GM21390 (cell line): ENCODE results near the gene COL27A1.
"Not testable (repeated sequence)": the region's sequence is repeated elsewhere in the genome, so short reads cannot be mapped to it uniquely, and the experiment has no call there.

ENCODE experiments used
- ATAC-seq: cut with Tn5 transposase; IDR thresholded peaks from one replicate; pipeline ENCODE4 v1.9.1; 2021; ENCODE audit not compliant: unreplicated experiment

Gene COL27A1

DNA sequence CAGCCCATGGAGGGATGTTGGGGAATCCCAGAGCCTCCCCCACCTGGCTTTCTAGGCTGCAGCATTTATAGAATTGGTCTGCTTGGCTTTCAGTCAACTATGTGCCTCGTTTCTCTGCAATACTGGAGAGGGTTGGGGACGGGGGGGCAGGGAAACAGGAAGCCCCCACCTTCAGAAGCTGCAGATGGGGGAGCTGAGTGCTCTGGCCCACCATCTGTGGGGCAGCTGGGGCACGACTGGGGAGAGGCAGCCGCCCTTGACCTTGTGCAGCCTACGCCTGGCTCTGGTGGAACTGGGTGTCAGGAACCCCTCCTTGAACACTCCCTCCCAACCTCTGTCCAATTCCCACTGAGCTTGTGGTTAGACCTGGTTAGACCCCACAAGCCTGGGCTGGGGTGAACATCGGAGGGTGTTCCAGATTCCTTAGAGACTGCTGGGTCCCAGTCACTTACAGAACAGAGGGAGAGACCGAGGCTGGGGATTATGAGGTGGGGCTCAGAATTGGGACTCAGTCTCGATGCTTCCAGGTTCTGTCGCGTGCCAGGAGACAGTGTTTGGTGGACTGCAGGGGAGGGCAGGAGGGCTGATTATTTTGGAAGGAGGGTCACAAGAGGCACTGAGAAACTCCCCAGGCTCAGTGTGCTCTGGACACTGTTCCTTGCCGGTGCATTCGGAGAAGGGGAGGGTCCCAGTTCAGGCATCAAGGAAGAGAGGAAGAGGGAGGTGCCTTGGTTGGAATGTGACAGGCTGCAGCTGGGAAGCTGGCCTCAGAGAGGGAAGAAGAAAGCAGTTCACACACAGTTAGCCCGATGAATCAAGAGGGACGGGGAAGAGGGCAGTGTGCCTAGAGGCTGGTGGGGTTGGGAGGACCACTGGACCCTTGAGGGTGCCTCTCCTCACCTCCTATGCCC is 25.6 kb downstream of the COL27A1 start:
- no peak for ATAC-seq

DNA sequence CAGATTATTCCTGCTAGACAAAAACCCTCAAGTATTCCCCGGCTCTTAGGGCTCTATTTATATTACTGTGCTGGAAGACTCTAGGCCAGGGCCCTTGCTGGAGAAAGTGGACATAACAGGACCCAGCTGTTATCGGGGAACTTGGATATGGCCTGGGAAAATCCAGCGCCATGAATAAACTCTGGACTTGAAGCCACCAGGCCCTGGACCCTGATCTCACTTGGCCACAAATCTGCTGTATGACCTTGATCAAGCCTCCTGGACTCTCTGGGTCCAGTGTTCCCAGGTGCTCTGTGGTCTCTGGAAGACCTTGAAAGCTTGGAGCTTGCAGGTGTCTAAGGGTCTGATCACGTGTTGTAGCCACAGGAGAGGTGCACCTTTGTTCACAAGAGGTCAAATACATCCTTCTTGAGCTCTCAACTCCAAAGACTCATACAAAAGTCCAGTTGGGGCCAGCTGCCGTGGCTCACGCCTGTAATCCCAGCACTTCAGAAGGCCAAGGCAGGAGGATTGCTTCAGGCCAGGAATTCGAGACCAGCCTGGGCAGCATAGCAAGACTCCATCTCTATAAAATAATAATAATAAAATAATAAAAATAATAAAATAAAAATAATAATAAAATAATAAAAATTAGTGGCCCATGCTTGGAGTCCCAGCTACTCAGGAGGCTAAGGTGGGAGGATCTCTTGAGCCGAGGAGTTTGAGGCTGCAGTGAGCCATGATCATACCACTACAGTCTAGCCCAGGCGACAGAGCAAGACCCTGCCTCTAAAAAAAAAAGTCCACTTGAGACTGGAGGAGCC is 26.5 kb downstream of the COL27A1 start:
- no peak for ATAC-seq

DNA sequence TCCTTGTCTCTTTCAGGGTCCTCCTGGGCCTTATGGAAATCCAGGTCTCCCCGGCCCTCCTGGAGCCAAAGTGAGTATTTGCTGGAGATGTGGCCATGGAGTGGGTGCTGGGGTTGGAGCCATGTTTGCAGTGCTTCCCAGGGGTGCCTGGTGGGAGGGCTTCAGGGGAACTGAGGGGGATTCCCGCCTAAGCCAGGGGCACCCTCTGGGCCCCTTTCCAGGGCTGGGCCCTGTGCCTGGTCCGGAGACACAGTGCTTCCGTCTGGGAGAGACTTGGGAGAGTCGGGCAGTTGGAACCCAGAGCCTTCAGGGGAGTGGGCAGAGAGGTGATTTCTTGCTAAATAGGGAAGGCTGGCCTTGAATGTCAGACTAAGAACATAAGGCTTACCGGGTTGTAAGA is 27.7 kb downstream of the COL27A1 start:
- no peak for ATAC-seq

DNA sequence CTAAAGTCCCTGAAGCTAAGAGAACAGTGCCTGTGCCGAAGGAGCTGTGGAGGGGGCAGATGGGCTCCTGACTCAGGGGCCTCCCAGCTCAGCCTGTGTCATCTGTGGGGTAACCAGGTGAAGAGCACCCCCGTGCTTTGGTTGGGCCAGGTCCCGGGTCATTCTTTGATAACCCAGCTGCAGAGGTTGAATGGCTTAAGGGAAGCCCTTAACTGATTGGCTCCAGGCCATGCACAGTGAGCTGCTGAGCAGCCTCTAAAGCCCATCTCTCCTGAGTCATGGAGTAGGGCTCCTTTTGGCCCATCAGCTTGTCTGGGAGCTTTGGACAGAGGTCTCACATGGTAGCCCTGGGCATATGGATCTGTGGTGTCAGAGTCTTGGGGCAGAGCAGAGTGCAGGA is 28.7 kb downstream of the COL27A1 start:
- no peak for ATAC-seq

DNA sequence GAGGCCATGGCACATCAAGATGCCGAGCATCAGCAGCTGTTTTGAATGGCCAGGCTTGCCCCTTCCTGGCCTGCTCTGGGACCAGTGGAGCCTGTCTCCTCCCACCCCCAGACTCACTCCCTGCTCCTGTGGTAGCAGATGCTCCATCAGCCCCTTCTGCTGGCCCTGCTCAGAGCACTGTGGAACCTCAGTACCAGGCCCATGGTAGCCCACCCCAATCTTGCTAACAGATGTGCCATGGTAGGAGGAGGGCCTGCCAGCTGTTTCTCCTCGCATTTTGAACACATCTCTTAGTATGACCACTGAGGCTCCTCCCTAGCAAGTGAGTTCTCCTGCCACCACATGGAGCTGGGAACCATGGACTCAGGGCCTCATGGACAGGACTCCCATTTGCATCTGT is 29.5 kb downstream of the COL27A1 start:
- ATAC-seq, result no peak

DNA sequence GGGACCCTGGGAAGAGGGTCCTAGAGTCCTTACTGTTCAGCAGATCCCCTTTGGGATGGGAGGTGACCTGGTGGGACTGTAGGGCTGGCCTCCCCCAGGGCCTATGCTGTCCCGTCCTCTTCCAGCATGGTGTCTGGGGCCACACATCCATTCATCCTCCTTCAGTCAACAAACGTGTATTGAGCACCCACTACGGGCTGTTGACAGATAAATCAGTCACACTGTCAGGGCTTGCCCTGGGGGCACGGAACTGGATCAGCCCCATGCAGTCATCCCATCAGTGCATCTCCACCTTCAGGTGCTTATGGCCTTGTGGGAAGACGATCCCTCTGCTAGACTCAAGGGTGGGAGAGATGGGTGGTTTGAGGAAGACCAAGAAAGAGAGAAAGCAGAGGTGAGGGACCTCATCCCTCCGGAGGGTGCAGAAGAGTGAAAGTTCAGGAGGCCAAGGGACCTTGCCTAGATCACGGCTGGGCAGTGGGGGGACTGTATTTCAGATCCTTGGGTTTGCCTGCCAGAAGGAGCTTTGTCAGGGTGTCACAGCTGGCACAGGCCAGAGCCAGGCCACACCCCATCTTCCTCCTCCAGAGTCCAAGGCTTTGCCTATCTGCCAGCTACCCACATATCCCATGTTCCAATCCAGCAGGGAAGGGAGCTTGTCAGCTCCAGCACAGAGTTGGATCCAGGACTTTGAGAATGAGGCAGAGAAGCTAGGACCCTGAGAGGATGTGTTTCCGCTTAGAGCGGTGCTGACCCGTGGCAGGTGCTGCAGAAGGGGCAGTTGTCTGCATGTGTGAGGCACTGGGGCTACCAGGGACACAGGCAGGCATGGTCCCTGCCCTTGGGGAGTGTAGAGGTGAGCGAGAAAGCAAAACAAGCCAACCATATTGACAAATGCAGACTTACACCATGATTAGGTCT is 30.5 kb downstream of the COL27A1 start:
- no peak for ATAC-seq

DNA sequence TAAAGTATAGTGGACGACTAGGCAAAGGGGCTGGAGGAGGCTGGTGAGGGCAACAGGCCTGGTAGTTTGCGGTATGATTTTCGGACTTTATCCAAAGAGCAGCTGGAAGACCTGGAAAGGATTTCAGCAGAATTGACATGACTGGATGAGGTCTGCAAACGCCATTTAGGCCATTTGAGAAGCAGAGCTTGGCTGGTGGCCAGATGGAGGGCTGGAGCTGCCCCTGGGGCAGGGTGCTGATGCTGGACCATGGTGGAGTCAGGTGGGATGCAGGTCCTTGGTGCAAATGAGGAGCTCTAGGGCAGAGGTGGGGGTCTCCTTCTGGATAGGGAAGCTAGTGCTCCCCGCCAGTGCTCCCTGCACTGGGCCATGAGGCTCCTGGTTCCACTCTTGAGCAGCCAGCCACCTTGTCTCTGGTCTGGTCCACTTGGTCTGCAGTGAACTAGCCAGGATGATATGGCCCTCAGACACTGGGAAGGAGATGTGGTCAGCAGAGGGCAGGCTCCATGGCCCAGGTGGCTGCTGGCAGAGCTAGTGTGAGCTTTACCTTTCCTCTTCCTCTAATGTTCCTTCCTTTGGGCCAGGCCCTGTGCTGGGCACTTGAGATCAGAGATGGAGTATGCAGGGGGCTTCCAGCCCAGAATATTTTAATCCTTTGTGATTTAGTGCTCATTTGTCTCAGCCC is 31.4 kb downstream of the COL27A1 start:
- no peak for ATAC-seq

DNA sequence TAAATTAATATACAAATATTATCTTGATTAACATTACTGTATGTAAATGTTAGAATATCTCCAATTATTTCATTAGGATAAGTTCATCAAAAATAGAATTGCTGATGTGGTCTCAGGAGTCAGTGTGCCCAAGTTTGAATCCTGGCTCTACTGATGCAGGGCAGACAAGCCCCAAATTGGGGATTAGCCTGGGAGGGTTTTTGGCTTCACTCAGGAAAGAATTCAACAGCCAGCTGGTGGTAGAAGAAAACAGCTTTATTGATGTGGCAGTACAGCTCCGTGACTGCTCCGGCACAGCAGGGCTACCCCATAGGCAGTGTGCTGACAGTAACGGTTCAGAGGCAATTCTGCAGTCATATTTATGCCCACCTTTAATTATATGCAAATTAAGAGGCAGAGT is 32.5 kb downstream of the COL27A1 start:
- ATAC-seq, result no peak

DNA sequence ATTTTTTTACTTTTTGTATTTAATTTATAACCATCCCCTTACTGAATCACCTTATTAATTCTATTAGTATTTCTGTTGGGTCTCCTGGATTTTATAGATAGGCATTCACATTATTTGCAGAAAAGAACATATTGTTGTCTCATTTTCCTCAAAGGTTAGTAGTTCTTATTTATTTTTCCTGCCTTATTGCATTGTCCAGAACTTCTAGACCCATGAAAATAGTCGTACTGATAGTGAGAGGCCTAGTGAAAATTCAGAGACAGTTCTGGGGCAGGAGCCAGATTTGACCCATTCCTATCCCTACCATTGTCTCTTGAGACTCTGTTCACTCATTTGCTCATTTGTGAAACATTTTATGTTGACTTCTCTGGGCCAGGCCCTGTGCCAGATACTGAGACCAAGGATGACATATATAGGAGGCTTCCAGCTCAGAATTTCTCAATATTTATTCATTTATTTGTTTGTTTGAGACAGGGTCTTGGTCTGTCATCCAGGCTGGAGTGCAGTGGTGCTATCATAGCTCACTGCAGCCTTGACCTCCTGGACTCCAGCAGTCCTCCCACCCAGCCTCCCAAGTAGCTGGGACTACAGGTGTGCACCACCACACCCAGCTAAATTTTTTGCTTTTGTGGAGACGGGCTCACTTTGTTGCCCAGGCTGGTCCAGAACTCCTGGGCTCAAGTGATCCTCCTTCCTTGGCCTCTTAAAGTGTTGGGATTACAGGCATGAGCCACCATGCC is 34.7 kb downstream of the COL27A1 start:
- ATAC-seq, result no peak

DNA sequence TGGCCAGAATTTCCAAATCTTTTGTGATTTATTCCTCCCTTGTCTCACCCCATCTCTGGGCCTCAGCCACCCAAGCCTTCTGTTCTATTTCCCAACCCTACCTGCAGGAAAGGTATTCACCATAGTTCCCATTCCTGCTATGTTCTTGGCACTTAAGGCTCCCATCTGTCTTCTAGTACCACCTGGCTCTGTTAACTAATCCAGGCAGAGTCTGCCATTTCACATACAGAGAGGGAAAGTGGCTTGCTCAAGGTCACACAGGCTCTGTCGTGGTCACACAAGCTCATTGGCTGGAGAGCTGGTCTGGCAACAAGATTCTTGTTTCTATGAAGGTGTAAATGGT is 35.2 kb downstream of the COL27A1 start:
- ATAC-seq, result no peak

DNA sequence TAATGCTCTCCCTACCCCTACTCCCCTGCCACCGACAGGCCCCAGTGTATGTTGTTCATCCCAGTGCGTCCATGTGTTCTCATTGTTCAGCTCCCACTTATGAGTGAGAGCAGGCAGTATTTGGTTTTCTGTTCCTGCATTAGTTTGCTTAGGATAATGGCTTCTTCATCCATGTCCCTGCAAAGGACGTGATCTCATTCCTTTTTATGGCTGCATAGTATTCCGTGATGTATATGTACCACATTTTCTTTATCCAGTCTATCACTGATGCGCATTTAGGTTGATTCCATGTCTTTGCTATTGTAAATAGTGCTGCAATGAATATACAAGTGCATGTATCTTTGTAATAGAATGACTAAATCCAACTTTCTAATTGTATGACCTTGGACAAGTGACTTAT is 36.1 kb downstream of the COL27A1 start:
- not testable (repeated sequence) for ATAC-seq

DNA sequence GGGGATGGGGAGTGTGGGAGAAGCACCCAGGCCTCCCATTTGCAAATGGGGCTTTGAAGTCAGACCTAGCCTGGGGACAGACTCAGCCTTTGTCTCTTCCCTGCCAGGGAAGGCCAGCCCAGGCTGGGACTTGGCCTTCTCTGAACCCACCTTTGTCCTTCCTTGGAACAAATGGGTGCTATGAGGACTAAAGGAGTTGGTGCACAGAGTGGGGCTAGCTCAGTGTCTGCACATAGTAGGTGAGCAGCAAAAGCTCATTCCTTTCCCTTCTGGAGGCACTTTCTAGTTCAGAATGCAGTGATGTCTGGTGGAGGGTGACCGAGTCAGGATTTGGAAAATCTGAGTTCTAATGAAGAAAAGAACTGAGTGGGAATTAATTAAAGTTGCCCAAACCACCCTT is 37.2 kb downstream of the COL27A1 start:
- no peak for ATAC-seq

DNA sequence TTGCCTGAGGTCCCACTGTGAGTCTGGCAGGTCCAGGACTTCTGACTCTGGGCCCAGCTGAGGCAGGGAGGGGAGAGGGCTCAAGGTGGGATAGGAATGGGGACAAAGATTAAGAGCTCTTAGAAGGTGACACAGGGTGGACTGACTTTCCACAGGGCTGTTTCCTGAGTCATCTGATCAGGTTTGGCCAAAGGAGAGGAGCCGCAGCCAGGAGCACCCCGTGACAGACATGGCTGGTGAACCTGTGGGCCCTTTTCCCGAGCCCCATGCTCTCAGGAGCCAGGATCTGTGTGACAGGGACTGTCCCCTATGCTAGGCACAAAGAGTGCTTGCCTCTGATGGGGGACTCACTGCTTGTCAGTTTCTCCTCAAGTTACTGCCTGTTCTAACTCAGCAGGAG is 37.8 kb downstream of the COL27A1 start:
- ATAC-seq, result no peak

DNA sequence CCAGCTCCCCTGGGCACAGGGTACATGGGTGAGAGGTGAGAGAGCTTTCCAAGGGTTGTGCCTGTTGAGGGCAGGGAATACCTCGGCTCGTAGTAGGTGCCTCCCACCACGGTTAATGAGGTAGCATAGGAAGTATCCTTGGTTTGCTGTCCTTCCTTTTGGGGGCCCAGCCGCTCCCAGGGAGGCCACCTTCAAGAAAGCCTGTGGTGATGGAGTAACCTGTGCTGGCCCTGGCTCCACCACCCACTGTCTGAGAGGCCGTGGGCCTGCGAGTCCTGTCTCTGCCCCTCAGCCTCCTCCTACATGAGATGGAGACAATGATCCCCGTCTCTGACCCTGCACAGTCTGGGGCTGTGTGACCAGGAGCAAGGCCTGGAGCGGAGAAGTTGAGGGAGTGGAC is 40.8 kb downstream of the COL27A1 start:
- no peak for ATAC-seq

DNA sequence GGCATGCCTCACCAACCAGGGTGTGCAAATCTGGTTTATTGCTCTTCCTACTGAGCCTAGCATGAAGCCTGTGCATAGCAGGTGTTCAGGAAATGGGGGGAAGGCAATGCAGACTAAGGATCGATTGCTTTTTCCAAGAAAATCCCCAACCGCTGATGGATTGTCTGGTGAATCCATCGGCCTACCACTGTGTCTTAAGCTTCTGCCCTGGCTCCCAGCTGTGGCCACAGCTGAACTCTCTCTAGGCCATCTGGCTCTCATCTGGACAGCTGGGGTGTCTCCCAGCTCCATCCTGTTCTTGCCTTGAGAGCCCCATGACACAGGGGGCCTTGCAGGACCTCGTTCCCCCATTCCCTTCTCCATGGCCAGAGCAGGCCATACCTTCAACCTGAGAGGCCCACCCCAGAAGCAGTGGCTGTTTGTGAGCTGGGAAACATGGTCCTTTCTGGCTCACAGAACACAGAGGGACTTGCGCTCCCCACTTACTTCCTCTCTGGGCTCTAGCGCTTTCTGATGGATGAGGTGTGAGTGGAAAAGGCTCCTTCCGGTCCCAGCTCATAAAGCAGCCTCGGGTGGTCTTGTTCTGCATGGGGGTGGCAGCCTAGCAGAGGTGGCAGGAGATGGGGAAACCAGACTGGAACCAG is 41.8 kb downstream of the COL27A1 start:
- ATAC-seq, result no peak

DNA sequence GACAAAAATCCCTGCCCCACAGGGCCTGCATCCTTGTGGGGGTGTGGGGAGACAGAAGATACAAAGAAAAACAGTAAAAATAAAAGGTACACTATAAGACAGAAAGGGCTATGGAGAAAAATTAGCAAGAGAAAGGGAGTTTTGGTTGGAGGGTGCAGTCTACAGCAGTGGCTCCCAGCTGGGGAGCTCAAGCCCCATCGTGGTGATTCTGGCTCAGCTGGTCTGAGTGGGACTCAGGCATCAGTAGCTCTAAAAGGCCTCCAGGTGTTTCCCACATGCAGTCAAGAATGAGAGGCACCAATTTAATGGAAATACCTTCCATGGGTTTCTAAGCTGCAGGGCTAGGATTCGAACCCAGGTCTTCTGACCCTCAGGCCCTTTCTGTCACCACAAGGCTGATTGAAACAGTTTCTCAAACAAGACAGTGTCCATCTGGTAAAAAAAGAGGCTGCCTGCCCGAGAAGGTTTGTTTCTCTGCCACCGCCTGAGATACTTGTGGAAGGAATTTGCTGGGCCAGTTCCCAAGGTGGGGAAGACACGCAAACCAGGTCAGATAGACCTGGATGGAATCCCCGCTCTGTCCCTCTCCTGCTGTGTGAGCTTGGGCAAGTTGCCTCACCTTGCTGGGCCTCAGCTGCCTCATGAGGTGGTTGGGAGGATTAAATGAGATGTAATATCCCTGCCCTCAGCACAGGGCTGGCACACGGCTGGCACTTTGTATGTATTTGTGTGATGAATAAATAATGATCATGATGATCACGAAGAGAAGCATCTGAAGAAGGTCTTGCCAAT is 43.1 kb downstream of the COL27A1 start:
- no peak for ATAC-seq

DNA sequence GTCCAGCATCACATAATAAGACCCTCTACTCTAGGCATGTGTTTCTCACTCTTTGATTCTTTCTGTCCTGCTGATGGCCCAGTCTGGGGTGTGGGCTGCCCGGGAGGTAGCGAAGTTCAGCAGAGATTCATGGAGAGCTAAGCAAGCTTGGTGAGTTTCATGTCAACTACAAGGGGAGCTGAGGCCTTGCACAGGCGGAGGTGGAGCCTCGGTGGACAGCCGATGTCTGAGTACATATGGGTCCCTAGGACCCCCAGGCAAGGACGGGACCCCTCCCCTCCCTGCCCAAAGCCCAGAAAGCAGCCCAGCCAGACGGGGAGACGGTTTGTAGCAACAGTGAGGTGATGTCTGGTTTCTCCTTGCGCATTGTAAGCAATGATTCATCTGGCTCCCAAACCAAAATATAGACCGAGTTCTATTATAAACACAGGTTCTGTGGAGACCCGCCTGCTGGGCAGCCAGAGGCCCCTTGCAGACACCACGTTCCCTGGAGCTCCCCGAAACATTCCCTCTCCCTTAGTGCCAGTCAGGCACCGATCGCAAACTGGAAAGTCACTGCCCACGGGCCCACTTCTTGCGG is 45.5 kb downstream of the COL27A1 start:
- ATAC-seq, result no peak

DNA sequence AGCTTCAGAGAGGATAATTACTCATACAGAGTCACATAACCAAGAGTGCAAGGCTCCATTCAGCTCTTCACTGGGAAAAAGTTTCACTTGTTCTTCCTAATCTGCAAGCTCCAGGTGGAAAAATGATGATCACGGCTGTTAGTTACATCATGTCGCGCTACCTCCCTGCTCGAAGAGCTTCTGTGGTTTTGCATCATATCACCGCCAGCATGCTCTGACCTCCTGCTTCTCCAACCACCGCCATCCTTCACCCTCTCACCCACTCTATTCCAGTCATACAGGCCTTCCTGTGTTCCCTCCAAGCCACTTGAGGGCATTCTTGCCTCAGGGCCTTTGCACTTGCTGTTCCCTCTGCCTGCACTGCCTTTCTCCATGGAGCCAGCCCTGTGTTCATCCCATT is 47.1 kb downstream of the COL27A1 start:
- no peak for ATAC-seq
